CD4-positive, alpha-beta T cell treated with Interleukin-15 for 1 hour (primary cell): Measurements from ENCODE around the gene ASAP2.

ENCODE experiments used
- DNase-seq: peaks from one replicate; pipeline ENCODE4 v3.0.0-alpha.2; 2020

ASAP2 gene

DNA sequence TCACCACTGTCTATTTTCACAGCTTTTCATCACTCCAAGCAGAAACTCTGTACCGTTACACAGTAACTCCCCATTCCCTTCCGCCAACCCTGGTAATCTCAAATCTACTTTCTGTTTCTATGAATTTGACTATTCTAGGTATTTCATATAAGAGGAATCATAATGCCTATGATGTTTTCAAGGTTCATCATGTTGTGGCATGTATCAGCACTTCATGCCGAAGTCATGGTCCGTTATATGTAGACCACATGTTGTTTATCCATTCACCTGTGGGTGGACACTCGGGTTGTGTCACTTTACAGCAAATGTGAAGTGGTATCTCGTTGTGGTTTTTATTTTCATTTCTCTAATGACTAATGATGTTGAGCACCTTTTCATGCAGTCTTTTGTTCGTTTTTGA lies 238.5 kb downstream of the ASAP2 start:
- no peak for DNase-seq

DNA sequence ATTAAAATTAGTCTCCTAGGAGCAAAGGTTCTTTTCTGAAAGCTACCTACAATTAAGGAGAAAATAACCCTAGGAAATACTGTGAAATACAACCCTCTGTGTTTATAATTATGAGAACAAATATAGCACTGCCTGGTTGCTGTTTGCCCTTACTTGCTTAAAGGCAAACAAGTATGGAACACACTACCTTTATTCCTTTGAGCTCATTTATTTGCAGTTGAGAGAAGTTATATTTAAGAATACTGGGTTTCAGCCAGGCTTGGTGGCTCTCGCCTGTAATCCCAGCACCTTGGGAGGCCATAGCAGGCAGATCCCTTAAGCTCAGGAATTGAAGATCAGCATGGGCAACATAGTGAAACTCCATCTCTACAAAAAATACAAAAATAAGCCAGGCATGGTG lies 244.6 kb downstream of the ASAP2 start:
- no peak for DNase-seq
